Panc1 (cell line): ENCODE results near the gene FXR2. TPM values are rescaled to one million over a fixed set of nuclear protein-coding genes. Genes with fewer than 3 reads are reported as not detected.

Experiments used
- ATAC-seq: fragments of 200-7000 bp; cut with Tn5 transposase; 2 replicates; pipeline ENCODE4 v1.9.1; 2020; ENCODE audit warnings: mild to moderate bottlenecking, moderate library complexity
- BruUV-seq: library from RNA; stranded (reverse); fragments of 400-500 nt; replicated peaks from 2 replicates; lab custom pipeline; 2021; lab: Mats Ljungman, UMichigan
- CTCF ChIA-PET: fragments of 300-600 bp; sonication (Branson Sonifier 250); formaldehyde crosslinking; loops from one replicate; lab custom pipeline; 2022; ENCODE audit warnings: antibody characterized with exemption; lab: Charles Lee
- POLR2A ChIA-PET: fragments of 300-600 bp; sonication (Branson Sonifier 250); formaldehyde crosslinking; loops from one replicate; lab custom pipeline; 2022; ENCODE audit warnings: antibody characterized with exemption; lab: Charles Lee
- DNase-seq: peaks from one replicate; pipeline ENCODE4 v3.0.0-alpha.2; 2010; ENCODE audit warnings: low read depth, low spot score
- H3K27ac ChIP-seq: 2 replicates; pipeline ENCODE4 v1.5.1; 2011; ENCODE audit warnings: mild to moderate bottlenecking, low read length, inconsistent platforms
- H3K27me3 ChIP-seq: fragments of 200-500 bp; sonication (Bioruptor generic); 2 replicates; pipeline ENCODE4 v1.6.0; 2014; ENCODE audit warnings: low read length, inconsistent platforms; ENCODE audit not compliant: control insufficient read depth, insufficient read depth
- H3K36me3 ChIP-seq: fragments of 200-500 bp; sonication (Bioruptor generic); 2 replicates; pipeline ENCODE4 v1.5.1; 2014; ENCODE audit warnings: inconsistent platforms, mild to moderate bottlenecking, low read length, moderate library complexity; ENCODE audit not compliant: control insufficient read depth, insufficient read depth
- H3K4me1 ChIP-seq: 2 replicates; pipeline ENCODE4 v1.5.1; 2011; ENCODE audit warnings: inconsistent platforms, mild to moderate bottlenecking, low read length, moderate library complexity; ENCODE audit not compliant: control insufficient read depth, insufficient read depth
- H3K4me3 ChIP-seq, 2 experiments: 2 replicates each; pipeline ENCODE4 v1.5.1; 2011 to 2012; ENCODE audit warnings: low read depth in 2 of 2, low read length in 2 of 2, mild to moderate bottlenecking in 2 of 2, inconsistent platforms in 1 of 2, moderate library complexity in 1 of 2
- H3K9me3 ChIP-seq: fragments of 200-500 bp; sonication (Bioruptor generic); 2 replicates; pipeline ENCODE4 v1.5.1; 2014; ENCODE audit warnings: low read depth, mild to moderate bottlenecking, inconsistent platforms, low read length, moderate library complexity; ENCODE audit not compliant: control insufficient read depth, insufficient read depth
- POLR2AphosphoS5 ChIP-seq: IDR thresholded peaks from 2 replicates; pipeline ENCODE4 v1.6.1; 2012; ENCODE audit warnings: mild to moderate bottlenecking, low read depth, low read length, moderate library complexity
- SIN3A ChIP-seq: IDR thresholded peaks from 2 replicates; pipeline ENCODE4 v1.6.1; 2012; ENCODE audit warnings: low read depth, mild to moderate bottlenecking, low read length, moderate library complexity, borderline replicate concordance; ENCODE audit not compliant: insufficient read depth
- TCF7L2 ChIP-seq: IDR thresholded peaks from 2 replicates; pipeline ENCODE4 v1.6.1; 2011; ENCODE audit warnings: mild to moderate bottlenecking, low read depth, low read length, inconsistent platforms
- in situ Hi-C: cut with HindIII; loops from 2 replicates; pipeline ENCODE4 v1.10.0; 2016; ENCODE audit warnings: low sequenced_read_pairs, low pct_unique_long_range_greater_than_20kb
- intact Hi-C: fragments of 100-400 bp; cut with micrococcal nuclease; formaldehyde crosslinking; loops from one replicate; pipeline ENCODE4 v1.10.0; 2022; ENCODE audit not compliant: unreplicated experiment
- total RNA-seq: library from RNA; stranded (reverse); gene quantifications from one replicate; pipeline ENCODE4 v1.2.1, GENCODE V29; 2021; ENCODE audit not compliant: unreplicated experiment
- TF ChIP-seq, protein P1 (sequence below): fragments of 450-650 bp; IDR thresholded peaks from 2 replicates; pipeline ENCODE4 v1.5.1; 2017; ENCODE audit warnings: mild to moderate bottlenecking
- TF ChIP-seq, protein P2 (sequence below), 2 experiments: IDR thresholded peaks; 2 replicates each; pipeline ENCODE4 v1.6.1; 2011 to 2012; ENCODE audit warnings: low read depth in 2 of 2, control low read depth in 1 of 2, low read length in 1 of 2, mild to moderate bottlenecking in 1 of 2, moderate library complexity in 1 of 2; ENCODE audit not compliant: insufficient read depth in 1 of 2

FXR2 gene
- total RNA-seq, 1 experiment from 2014 or later, result 39.7 TPM

DNA sequence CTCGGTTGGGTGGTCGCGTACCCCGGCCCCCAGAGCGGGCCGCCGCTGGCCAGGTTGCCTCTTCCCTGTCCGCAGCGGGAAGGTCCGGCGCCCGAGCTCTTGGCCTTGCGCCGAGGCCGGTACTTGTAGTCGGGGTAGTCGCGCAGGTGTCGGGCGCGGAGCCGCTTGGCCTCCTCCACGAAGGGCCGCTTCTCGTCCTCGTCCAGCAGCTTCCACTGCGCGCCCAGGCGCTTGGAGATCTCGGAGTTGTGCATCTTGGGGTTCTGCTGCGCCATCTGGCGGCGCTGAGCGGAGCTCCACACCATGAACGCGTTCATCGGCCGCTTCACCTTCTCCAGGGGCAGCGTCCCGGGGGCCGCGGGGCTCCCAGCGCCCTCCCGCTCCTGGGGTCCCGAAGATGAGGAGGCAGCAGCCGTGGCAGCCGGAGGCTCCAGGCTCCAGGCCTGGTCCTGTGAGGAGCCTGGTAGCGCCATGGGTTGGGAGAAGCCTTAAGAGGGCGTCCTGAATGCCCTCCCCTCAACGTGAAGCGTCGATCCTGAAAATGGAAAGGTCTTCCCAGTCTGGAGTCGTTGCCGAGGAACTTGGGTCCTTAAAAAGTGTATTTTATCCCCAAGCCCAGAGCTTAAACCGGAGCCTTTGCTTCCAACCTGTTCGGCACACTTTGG is 25.4 kb downstream of the FXR2 start:
- BruUV-seq, result no TSS peak
- TF ChIP-seq TCF7L2, result no peak
- TF ChIP-seq POLR2AphosphoS5, result peak; percentile 9; the same call in 1 of the 2 replicates
- TF ChIP-seq, protein P1, sequence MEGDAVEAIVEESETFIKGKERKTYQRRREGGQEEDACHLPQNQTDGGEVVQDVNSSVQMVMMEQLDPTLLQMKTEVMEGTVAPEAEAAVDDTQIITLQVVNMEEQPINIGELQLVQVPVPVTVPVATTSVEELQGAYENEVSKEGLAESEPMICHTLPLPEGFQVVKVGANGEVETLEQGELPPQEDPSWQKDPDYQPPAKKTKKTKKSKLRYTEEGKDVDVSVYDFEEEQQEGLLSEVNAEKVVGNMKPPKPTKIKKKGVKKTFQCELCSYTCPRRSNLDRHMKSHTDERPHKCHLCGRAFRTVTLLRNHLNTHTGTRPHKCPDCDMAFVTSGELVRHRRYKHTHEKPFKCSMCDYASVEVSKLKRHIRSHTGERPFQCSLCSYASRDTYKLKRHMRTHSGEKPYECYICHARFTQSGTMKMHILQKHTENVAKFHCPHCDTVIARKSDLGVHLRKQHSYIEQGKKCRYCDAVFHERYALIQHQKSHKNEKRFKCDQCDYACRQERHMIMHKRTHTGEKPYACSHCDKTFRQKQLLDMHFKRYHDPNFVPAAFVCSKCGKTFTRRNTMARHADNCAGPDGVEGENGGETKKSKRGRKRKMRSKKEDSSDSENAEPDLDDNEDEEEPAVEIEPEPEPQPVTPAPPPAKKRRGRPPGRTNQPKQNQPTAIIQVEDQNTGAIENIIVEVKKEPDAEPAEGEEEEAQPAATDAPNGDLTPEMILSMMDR, result peak; percentile 79; the same call in 1 of the 2 replicates
- H3K27me3 ChIP-seq, result no peaks in the 10 kb centered on the region
- intact Hi-C loops (no loop called here), in situ Hi-C loops (no loop called here)
- ChIA-PET CTCF (no interaction called here), POLR2A (no interaction called here)
- no peak overlapping the region for H3K4me3 ChIP-seq
- H3K27ac ChIP-seq, result no peak overlapping the region
- H3K36me3 ChIP-seq, result peaks cover 10% of the 10 kb centered on the region
- DNase-seq (no peak), ATAC-seq (peak; percentile 36; the same call in 1 of the 2 replicates)
- H3K4me1 ChIP-seq, result peaks cover 17% of the 10 kb centered on the region
- H3K9me3 ChIP-seq, result no peaks in the 10 kb centered on the region

DNA sequence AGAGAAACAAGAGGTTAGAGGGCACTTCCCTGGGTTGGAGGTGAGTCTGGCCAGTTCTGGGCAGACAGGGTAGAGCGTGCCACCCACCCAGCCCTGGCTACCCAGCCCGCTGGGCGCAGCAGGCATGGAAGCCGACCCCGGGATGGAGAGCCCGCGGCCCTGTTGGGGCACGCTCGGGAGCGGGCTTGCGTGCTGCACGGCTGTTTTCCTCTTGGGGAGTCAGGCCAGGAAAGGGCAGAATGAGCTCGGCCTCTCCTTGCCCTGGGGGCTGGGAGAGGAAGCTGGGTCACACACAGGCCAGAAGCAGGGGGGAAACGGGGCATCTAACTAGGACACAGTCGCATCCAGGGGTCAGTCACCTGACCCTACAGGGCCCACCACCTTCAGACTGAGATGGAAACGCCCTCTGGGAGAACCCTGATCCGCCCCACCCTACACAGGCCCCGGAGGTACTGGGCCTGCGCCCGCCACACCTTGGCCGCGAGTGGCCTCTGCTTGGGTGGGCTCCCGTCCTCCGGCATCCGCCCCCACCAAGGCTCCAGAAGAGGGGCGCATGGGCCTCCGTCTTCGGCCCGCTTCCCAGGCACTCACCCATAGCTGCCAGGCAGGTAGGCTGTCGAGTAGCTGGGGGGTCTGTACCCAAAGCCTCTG is 26.0 kb downstream of the FXR2 start:
- intact Hi-C loops, result no loop called here
- in situ Hi-C loops, result no loop called here
- POLR2A ChIA-PET, result no interaction called here
- H3K4me1 ChIP-seq, result peaks cover 17% of the 10 kb centered on the region
- H3K27ac ChIP-seq, result no peak overlapping the region
- no peak overlapping the region for H3K4me3 ChIP-seq
- no peaks in the 10 kb centered on the region for H3K27me3 ChIP-seq
- DNase-seq, result no peak
- TF ChIP-seq, protein P1, result no peak
- TF ChIP-seq POLR2AphosphoS5, result no peak
- TF ChIP-seq TCF7L2, result no peak
- TF ChIP-seq, protein P2, sequence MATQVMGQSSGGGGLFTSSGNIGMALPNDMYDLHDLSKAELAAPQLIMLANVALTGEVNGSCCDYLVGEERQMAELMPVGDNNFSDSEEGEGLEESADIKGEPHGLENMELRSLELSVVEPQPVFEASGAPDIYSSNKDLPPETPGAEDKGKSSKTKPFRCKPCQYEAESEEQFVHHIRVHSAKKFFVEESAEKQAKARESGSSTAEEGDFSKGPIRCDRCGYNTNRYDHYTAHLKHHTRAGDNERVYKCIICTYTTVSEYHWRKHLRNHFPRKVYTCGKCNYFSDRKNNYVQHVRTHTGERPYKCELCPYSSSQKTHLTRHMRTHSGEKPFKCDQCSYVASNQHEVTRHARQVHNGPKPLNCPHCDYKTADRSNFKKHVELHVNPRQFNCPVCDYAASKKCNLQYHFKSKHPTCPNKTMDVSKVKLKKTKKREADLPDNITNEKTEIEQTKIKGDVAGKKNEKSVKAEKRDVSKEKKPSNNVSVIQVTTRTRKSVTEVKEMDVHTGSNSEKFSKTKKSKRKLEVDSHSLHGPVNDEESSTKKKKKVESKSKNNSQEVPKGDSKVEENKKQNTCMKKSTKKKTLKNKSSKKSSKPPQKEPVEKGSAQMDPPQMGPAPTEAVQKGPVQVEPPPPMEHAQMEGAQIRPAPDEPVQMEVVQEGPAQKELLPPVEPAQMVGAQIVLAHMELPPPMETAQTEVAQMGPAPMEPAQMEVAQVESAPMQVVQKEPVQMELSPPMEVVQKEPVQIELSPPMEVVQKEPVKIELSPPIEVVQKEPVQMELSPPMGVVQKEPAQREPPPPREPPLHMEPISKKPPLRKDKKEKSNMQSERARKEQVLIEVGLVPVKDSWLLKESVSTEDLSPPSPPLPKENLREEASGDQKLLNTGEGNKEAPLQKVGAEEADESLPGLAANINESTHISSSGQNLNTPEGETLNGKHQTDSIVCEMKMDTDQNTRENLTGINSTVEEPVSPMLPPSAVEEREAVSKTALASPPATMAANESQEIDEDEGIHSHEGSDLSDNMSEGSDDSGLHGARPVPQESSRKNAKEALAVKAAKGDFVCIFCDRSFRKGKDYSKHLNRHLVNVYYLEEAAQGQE (IDR thresholded peaks at IDR 0.05; ENCODE audit: insufficient read depth in 1 of 2, low read depth in 2 of 2, low read length in 1 of 2), result no peak
- TF ChIP-seq SIN3A, result no peak
- CTCF ChIA-PET, result no interaction called here
- no TSS peak for BruUV-seq
- peaks cover 5% of the 10 kb centered on the region for H3K36me3 ChIP-seq
- no peaks in the 10 kb centered on the region for H3K9me3 ChIP-seq
- ATAC-seq, result no peak
